NCI-H82 treated with DMSO at 0.1 percent for 48 hours (cell line): ENCODE results near the gene OR2T1.
"Not testable (repeated sequence)": the region's sequence is repeated elsewhere in the genome, so short reads cannot be mapped to it uniquely, and the experiment has no call there.

Experiments used
- DNase-seq: peaks from one replicate; lab custom pipeline; 2025; ENCODE audit not compliant: unreplicated experiment; lab: John Stamatoyannopoulos, UW

Gene OR2T1

DNA sequence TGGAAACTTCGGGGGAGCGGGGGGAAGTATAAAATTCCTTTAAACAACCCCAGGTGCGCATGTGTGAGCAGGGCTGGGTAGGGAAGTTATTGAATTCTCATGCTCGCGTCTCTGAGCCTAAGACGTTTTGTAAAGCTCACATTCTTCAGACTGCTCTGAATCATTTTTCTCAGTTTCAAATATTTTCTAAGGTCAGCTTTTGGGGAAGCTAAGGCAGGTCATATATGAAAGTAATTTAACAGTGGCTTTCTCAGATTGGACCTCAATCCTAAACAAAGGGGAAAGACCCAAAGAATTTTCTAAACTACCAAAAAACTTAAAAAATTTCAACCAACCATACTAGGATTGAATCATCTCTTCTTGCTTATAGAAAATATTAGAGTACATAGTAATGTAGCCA lies 32.1 kb downstream of the OR2T1 start:
- DNase-seq: not testable (repeated sequence)

DNA sequence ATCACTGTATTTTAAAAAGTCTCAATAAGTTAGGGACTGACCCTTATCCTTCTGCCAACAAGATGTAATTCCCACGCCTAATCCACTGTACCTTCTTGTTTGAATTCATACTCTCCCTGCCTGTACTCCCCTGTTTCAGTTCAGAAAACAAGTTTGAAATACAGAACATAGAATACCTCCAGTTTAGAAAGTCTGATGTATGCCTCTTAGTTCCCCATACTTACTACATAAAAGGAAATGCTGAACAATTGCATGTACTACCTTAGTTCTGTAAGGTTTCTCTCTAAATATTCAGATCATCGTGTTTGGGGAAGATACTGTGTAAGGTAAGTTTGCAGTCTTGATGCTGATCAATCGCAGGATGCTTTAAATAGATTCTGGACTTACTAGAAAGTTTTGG lies 33.5 kb downstream of the OR2T1 start:
- not testable (repeated sequence) for DNase-seq

DNA sequence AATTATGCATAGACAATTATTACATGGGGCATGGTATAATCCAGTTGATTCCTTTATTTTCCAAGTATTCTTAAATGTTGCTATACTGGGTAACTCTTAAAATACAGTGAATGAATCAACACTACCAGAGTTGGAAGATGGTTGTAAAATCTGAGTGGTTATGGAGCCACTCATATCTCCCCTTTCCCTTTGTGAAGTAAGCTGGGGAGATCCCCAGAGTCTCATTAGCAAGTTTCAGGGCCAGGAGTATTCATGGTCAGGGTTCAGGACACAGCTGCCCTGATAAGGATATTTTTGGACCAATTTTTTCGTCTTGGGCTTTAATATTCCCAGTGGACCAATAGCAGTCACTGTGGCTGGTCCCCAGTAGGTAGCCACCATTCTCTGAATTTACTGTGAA lies 35.8 kb downstream of the OR2T1 start:
- DNase-seq: not testable (repeated sequence)

DNA sequence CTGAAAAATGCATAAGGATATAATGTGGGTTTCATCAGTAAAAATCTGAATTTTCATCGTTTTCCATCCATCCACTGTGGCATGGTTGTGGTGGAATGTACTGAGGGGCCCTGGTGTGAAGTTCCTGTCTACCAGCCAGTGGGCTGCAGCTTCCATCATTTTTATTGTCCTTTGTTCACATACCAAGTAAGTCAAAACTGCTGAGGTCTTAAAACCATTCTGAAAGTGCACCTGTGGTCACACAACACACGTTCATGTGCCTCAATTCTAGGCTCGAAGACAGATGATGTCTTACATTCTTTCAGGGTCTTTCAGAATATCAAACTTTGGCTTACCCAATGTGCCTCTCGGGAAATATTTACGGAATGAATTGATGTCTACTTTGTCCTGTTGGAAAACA lies 36.4 kb downstream of the OR2T1 start:
- not testable (repeated sequence) for DNase-seq

DNA sequence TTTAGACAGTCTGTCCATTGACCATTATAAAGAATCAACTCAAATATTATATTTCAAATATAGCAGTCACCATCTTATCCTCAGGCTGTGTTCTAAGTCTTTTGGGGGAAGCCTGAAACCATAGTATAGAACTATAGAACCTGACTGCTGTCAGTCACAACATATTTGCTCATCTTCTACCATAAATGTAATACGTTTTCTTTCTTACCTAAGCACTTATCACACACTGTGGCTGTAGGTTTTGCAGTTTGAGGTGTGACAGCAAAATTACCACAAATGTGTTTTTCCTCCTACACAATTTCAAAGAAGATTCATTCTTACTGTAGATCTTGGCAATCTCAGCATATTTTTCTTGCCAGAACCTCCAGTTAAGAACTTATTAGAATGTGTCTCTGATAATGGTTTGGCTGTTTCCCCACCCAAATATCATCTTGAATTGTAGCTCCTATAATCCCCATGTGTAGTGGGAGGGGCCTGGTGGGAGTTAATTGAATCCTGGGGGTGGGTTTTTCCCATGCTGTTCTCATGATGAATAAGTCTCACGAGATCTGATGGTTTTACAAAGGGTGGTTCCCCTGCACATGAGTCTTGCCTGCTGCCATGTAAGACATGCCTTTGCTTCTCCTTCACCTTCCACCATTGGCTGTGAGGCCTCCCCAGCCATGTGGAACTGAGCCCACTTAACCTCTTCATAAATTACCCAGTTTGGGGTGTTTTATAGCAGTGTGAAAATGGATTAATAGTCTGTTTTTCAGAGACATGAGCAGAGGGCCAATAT lies 39.8 kb downstream of the OR2T1 start:
- DNase-seq: not testable (repeated sequence)

DNA sequence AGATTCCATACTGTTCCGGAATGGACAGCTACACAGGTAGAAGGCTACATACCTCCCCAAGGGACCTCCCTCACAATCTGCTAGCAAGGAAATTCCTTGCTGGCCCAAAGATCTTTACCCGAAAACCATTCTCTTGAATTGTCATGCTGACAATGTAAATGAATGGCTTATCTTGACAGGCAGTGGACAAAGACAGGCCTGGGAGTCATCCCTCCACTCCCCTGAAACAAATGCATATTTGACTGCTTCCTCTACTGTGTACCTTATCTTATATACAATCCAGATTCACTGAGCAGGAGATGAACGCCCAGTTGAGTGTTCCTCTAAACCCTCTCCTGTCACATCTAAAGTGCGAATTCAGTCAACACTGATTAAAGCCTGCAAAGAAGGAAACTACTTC lies 41.8 kb downstream of the OR2T1 start:
- DNase-seq: not testable (repeated sequence)

DNA sequence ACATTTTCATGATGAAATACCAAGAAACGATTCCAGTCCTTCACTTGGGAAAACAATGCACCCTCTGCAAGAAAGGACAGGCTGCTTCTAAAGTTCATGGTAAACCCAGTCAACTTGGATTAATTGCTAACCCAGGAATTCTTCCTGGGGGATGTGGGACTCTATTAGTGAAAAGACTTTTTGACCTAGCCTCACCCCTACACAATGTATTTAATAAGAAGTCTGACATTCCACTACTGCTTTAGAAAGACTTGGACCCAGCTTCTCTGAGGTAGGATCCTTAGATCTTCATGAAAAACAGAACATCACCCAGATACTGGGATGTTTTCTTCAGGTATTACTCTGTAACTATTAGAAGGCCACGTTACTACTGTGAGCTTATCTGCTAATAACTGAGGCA lies 42.6 kb downstream of the OR2T1 start, which contains the start of gene OR2T2:
Gene OR2T2, plus strand, starts transcription at position 239 of the 400 bp plus-strand sequence. CDS start 7,161 bp downstream, outside the sequence.
- DNase-seq: not testable (repeated sequence)

DNA sequence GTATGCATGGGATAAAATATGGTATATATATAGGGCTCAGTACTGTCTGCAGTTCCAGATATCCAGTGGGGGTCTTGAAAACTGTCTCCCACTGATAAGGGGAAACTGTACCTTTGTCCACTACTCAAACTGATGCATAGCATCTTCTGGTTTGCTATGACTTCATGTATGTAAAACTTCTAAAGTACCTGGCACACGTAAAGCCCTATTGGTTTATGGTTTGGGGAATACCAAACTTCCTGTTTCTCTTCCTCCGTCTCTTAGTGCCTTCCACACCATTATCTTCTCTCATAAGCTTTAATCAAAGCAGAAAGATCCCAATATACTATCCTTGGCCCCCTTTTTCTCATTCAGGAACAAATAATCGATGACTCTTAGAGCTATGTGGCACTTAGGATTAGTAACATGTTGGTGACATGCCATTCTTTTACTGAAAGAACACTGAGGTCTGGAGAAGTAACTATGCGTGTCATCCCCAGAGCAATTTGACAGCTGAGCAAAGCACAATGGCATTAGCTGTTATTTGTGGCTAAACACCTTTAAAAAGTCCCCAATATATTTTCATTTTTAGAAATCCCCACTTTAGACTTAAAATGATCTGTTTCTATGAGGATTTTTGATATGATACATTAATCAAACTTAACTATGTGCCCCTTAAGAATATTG lies 45.7 kb downstream of the OR2T1 start:
- not testable (repeated sequence) for DNase-seq

DNA sequence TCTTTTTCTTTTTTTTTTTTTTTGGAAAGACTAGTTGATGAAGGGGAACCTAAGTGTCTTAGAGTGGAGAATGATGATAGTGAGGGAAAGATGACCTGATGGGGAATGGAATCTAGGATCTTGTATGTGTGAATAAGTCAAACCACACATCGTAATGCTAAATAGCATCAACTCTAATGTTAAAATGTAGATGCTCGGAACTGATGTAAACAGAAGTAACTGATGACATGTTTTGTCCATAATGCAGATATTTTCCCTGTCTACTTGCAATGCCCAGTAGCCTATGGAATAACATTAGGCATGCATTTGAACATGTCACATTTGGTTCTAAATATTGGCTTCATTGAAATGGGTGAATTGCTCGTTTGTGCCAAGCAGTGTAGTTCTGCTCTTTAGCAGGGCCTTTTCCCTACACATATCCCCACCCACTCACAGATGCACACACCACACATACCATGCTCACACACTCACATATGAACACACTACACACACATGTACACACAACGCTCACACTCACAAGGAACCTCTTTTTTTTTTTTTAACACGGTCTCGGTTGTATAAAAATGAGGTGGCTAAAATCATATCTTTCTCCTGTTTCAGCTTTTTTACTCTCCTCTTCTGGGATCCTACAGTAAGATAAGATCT lies 47.1 kb downstream of the OR2T1 start:
- DNase-seq: not testable (repeated sequence)

DNA sequence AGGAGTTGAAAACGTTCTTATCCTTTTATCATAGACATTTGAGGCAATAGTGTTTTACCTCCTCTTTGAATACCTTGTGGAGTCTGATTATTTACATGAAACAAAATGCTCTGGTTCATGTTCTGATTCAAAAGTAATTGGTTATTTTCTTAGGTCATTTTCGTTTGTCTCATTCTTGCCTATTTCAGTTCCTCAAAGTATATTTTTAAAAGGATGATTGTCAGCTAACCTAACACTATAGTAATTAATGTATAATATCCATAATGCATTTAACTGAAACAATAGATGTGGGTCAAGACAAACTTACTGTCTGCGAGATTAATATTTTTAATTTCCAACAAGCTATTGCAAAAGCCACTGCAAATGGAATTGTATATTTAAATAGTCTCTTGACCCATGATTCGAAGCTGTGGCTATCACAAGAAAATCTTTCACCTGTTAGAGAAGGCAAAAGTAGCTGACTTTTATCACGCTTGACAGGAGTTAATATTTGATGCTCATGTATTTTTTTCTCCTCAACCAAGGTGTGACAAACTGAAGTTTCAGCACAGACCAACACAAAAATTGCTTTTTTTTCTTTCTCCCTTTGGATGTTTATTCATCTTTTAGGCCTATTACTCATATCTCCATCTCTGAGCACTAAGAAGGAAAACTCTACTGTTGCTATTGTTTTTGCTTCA lies 47.8 kb downstream of the OR2T1 start:
- DNase-seq: not testable (repeated sequence)

DNA sequence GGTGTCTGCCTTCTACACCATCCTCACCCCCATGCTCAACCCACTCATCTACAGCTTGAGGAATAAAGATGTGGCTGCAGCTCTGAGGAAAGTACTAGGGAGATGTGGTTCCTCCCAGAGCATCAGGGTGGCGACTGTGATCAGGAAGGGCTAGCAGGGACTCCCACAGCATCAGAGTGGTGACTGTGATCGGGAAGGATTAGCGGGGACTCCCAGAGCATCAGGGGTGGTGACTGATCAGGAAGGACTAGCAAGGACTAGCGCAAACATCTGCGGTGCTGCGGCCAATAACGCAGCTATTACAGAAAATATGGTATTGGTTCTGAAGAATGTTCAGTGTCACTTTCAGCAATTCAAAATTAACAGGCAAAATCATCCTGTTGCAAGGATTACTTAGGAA lies 50.8 kb downstream of the OR2T1 start:
- DNase-seq: not testable (repeated sequence)

DNA sequence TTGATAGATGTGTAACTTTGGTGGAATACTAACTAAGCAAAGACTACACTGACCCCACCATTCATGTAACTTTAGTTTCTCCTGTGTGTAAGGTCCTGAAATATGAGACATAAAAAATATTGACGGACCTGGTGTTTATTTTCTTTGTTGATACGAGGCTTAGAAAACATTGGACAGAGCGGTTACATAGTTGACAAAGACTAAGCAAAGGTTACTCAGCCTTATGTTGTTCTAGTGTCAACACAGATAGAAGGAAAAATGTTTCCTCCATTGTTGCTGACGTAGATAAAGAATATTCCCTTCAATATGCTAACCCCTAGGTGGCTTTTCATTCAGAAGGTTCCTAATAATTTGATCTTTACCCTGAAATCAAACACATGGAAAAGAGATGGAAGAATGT lies 52.2 kb downstream of the OR2T1 start:
- not testable (repeated sequence) for DNase-seq

DNA sequence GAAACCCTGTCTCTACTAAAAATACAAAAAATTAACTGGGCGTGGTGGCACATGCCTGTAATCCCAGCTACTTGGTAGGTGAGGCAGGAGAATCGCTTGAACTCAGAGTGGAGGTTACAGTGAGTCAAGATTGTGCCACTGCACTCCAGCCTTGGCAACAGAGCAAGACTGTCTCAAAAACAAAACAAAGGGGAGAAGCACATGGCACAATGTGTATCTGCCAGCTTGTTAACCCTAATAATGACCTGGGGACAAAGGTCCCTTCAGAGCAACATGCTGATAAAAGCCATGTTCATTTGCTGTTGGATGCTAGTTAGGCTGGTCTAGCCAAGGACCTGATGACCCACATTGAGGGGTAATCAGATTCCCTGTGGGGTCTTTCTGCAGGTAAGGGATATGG lies 53.8 kb downstream of the OR2T1 start:
- not testable (repeated sequence) for DNase-seq
